Ramos (cell line): ENCODE measurements around the gene MGLL.

ENCODE experiments used
- in situ Hi-C: fragments of 300-500 bp; cut with MboI; formaldehyde crosslinking; loops from one replicate; pipeline ENCODE4 v1.14.3; 2022; ENCODE audit warnings: low sequenced_read_pairs; ENCODE audit not compliant: unreplicated experiment

MGLL gene

DNA sequence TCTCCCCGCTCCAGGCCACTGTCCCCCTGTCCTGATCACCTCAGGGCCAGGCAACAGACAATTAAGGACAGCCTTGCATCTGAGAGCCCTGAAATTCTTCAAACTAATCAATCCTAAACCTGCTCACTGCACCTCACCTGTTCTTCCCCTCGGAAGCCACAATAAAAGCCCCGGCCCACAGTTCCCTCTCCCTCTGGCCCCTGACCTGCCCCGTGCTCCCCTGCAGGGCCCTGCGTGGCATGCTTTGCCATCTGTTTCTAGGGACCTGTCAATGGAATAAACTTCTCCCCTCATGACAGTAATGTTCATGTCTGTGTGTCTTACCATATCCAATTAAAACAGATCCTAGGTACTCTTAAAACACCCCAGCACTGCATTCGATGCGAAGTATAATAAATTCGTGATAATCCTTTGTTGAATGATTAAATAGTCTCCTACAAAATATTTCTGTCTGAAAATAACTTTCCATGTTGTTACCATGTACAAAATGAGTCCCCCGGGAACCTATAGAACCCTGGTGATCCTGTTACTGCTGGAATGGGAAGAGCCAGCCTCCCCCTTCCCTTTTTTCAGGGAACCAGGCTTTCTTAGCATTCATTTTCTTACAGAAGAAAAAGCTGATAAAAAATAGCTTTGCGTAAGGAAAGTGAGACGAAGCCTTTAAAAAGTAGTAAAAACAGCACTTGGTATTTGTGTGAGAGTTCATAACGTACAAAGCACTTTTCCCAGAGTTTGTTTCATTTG lies 90.6 kb downstream of the MGLL start:
- in situ Hi-C loops, result no loop called here

- in situ Hi-C loops, result no loop called here
Observed at GRCh38 chr3:127730666-127731295, 91.5 kb downstream of the MGLL start.

DNA sequence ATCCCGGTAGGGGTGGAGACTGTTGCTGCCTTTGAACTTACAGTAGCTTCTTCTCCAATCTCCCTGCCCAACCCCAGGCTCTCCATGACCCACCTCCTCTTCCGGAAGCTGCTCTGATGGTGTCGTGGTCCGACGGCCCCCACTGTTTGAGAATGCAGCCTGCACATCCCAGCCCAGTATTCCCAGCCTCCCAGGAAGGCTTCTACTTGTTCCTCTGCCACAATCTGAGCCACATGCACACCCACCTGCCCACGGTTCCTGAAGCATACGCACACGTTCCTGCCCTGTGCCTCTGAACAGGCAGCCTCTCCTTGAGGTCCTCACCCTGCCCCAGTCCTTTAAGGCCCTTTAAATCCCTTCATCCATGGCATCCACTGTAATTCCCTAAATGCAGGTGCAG lies 92.1 kb downstream of the MGLL start:
- in situ Hi-C loops, result no loop called here

DNA sequence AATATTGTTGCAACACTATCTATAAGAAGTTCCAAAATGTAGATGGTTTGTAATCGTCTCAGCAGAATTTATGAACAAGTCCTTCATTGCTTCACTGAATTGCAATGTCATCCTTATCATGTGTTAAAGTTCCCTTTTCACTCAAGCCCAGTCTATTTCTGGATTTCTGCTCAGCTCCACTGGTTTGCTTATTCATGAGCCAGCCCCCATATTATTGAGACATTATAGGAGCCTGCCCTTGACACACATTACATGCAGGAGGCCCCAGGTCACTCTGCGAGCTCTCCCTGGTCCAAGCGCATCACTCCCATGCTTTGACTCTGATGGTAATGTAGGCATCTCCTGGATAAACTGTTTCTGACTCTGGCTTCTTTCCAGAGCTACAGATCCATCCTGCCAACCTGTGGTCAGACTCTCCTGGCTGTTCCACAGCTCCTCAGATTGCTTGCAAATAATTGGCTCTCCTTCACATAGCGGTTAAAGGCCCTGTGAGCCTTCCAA lies 92.7 kb downstream of the MGLL start:
- in situ Hi-C loops, result no loop called here

GRCh38 chr3:127728417-127729015 lies 93.8 kb downstream of the MGLL start:
- in situ Hi-C loops, result no loop called here

- in situ Hi-C loops, result no loop called here
Observed at GRCh38 chr3:127726894-127727293, 95.4 kb downstream of the MGLL start.

- in situ Hi-C loops, result no loop called here
Observed at GRCh38 chr3:127723011-127723567, 99.2 kb downstream of the MGLL start.

DNA sequence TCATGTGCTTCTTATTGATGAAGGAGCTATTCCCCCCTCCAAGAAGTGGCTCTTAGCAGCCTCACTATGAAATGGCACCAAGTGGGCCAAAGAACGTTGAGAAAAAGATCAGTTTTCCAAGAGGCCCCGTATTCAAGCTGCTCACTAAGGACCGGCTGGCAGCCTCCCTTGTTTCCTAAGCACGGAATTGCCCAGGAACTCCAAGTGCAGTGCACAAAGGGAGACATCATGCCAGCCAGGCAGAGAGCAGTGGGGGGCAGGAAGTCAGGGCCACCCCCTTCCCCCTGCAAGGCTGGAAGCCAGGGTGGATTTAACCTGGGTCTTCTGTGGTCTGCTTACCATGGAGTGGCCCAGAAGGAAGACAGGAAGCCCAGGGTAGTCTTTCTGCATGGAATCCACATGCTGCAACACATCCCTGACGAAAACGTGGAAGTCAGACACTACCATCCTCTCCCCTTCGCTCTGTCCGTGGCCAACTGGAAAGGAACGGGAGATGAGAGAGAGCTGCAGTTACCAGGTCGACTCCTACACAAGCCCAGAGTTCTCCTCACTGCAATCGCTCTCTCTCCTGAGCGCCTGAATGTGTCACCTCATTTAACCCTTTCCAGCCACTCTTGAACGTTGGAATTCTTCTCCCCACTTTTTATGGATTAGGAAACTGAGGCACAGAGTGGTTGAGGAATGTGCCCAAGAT lies 100.1 kb downstream of the MGLL start:
- in situ Hi-C loops, result no loop called here

GRCh38 chr3:127720985-127721935 lies 101.1 kb downstream of the MGLL start:
- in situ Hi-C loops, result no loop called here

GRCh38 chr3:127720161-127720823 lies 102.0 kb downstream of the MGLL start:
- in situ Hi-C loops, result no loop called here

GRCh38 chr3:127719369-127719768 lies 102.9 kb downstream of the MGLL start:
- in situ Hi-C loops, result no loop called here

DNA sequence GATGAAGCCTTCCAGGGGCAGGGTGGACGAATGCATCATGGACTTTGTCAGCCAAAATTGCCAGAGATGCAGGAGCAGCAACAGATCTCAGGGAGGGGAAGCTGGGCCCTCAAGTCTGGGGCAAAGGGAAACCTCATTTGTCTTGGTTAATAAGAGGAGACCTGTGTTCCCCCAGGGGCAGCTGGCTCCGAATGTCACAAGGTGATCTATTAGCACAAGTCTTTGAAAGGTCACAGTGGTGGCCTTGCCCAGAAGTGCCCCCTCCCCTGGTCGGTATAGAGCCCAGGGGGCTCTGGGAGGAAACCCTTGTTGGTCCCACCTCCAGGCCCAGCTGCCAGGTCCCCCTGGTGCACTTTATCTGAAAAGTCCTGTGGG lies 103.4 kb downstream of the MGLL start:
- in situ Hi-C loops, result no loop called here

DNA sequence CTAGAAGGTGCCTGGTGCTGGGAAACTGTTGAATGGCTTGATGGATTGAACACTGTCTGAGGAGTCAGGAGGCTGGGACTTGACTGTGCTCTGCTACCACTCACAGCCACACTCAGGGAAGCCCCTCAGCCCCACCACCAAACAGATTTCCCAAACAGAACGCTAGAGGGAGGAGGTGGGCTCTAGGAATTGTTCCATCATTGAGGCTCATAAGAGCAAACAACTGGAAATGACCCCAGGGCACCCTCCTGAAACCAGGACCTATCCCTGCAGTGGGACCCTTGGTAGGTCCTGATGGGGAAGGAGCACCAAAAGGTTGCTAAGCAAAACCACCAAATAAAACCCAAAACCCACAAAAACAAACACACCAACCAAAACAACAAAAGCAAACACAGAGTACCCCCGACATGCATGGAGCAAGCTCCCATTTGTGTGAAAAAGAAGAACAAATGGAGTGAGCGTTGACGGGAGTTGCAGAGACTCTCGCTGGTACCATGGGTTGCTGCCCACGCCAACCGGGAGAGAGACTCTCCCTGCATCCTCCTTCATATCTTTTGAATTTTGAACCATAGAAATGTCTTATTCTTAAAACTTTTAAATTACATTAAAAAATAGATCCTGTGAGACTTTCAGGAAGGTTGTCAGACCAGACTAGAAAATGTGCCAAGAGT lies 103.9 kb downstream of the MGLL start:
- in situ Hi-C loops, result no loop called here

- in situ Hi-C loops, result no loop called here
Observed at GRCh38 chr3:127717357-127718244, 104.7 kb downstream of the MGLL start.

GRCh38 chr3:127716384-127716783 lies 105.9 kb downstream of the MGLL start:
- in situ Hi-C loops, result no loop called here

DNA sequence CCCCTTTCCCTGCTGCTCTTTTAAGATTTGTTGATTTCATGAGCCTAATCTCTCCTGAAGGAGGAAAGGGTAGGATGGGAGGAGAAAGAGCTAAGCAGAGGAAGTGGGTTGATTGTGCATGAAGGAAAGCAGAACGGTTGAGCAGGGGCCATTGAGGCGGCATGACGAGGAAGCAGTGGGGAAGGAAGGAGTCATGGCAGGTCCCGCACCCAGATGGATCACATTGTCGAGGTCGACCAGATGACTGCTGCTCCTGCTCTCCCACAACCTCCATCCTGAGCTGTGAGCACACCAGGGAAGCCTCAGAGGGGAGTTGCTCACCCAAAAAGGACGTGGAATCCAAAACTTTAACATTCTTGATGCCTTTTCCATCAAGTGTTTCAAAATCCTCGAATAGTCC lies 106.8 kb downstream of the MGLL start:
- in situ Hi-C loops, result no loop called here

DNA sequence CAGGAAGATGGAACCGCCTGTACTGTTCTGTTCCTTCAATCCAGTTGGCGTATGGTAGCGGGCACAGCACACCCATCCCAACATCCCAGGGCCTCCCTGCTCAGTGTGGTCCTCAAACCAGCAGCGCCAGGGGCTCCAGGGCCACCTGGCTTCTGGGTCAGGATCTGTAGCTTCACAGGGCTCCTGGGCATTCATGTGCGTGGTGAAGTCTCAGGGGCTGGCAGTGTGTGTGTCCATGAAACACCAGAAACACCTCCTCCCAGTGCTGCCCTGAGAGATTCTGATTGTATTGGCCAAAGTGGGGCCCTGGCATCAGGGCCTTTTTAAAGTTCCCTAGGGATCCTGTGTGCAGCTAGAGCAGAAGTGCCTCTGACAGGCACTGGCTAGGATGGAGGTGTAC lies 107.4 kb downstream of the MGLL start:
- in situ Hi-C loops, result no loop called here
